SK-N-SH (cell line): ENCODE results near the gene AK5.

Source experiments
- NRF1 ChIP-seq: IDR thresholded peaks from 2 replicates; pipeline ENCODE4 v1.6.1; 2012; ENCODE audit warnings: low read depth, mild to moderate bottlenecking, low read length
- RAD21 ChIP-seq: IDR thresholded peaks from 2 replicates; pipeline ENCODE4 v1.6.1; 2012; ENCODE audit warnings: mild to moderate bottlenecking, low read length
- SIN3A ChIP-seq: IDR thresholded peaks from 2 replicates; pipeline ENCODE4 v1.6.1; 2012; ENCODE audit warnings: low read depth, mild to moderate bottlenecking, low read length, moderate library complexity, borderline replicate concordance
- TF ChIP-seq, protein P1 (sequence below): fragments of 200-600 bp; sonication (generic); IDR thresholded peaks from 2 replicates; pipeline ENCODE4 v1.6.1; 2017; ENCODE audit warnings: antibody characterized with exemption, mild to moderate bottlenecking, moderate library complexity

DNA sequence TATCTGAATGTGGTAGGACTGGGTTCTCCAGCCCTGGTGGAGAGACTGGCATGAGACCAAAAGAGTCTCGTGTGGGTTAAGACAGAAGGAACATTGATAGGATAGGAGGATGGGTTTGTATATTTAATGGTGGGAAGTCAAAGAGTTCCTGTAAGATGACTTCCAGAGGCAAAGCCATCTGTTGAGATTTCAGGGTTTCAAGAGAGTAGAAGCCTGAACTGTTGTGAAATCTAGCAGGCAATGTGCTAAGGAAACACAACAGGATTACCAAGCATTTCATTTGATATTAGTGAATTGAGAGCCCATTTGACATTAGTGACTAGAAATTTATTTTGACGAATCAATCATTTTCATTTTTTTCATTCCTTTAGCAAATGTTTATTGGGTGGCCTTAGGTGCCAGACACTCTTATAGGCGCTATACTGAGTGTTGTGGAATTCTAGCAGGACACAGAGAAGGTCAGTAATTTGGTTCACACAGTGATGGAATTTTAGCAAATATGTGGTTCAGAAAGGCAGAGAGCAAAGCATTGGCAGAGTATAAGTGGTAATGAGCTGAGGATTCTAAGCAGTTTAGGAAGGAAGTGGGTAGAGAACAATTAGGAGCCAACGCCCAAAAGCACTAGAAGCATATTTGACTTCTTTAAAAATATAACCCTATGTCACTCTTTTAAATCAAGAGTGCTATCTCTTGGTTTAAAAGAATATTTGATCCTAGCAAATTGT lies 149.3 kb downstream of the AK5 start:
- TF ChIP-seq, protein P1, sequence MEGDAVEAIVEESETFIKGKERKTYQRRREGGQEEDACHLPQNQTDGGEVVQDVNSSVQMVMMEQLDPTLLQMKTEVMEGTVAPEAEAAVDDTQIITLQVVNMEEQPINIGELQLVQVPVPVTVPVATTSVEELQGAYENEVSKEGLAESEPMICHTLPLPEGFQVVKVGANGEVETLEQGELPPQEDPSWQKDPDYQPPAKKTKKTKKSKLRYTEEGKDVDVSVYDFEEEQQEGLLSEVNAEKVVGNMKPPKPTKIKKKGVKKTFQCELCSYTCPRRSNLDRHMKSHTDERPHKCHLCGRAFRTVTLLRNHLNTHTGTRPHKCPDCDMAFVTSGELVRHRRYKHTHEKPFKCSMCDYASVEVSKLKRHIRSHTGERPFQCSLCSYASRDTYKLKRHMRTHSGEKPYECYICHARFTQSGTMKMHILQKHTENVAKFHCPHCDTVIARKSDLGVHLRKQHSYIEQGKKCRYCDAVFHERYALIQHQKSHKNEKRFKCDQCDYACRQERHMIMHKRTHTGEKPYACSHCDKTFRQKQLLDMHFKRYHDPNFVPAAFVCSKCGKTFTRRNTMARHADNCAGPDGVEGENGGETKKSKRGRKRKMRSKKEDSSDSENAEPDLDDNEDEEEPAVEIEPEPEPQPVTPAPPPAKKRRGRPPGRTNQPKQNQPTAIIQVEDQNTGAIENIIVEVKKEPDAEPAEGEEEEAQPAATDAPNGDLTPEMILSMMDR: no peak
- no peak for TF ChIP-seq SIN3A
- TF ChIP-seq NRF1: no peak
- no peak for TF ChIP-seq RAD21
